ENCODE measurements around the gene TSC22D1.

- TF ChIP-seq CTCF (conservative IDR thresholded peaks at IDR 0.05; ENCODE audit: low read depth, low read length) (no peak), EZH2 (IDR thresholded peaks at IDR 0.05; ENCODE audit: borderline replicate concordance, low read depth, low read length, poor library complexity, severe bottlenecking) (no peak)
Observed at GRCh38 chr13:44402899-44403445, 173.2 kb downstream of the TSC22D1 start.

All from A673 (cell line).